HG02840 (cell line): ENCODE data around the gene CCL5.
"Not testable (repeated sequence)": the region's sequence is repeated elsewhere in the genome, so short reads cannot be mapped to it uniquely, and the experiment has no call there.

ENCODE experiments used
- ATAC-seq: cut with Tn5 transposase; IDR thresholded peaks from one replicate; pipeline ENCODE4 v1.9.1; 2021; ENCODE audit warnings: mild to moderate bottlenecking, moderate library complexity, moderate number of reproducible peaks; ENCODE audit not compliant: unreplicated experiment, low FRiP score

CCL5 gene

DNA sequence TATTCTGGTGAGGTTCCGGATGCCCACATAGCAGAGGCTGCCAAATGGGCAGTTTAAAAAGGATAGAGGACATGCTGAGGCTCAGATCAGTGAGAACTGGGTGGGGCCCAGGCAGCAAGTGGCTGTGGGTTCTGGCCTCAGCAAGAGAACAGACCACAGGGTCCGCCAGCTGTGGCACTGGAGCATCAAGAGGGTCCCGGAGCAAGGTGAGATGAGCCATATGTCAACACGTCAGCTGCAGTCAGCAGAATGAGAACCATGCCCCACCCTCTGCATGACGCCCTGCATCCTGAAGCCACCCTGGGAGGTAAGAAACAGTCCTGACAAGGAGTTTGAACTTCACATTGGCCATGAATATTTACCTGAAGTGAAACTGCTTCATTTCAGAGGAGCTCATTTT is 20.1 kb upstream of the CCL5 start:
- ATAC-seq: no peak

DNA sequence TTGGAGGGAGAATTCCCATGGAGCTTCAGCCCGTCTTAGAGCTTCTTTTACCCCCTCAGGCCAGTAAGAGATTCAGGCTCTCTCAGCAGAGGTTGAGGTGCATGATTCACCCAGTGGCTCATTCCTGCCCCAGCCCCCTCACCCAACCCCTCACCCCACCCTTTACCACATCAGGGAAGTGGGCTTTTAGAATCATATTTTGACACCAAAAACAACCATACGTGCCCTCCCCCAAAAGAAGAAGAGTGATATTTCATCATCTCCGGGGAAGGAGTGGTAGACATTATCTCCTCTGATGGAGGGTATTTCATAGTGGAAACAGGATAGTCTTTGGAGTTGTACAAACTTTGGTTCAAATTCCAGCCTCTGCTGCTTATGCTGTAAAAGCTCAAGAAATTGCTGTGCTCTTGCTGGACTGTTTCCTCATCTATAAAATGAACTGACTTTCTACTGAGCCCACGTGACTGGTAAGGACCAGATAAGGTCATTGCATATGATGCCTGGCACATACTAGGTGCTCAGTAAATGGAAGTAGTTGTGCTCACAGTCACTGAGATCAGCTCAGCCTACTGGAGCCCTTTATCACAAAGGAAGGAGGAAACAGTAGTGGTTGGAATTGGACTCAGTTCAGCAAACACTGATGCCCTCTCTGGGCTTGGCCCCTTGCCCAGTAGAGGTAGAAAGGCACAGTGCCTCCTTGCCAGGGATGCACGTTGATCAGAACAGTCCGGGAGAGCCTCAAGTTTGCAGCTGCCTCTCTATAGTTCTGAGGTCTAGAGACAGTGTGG is 18.3 kb upstream of the CCL5 start:
- no peak for ATAC-seq

DNA sequence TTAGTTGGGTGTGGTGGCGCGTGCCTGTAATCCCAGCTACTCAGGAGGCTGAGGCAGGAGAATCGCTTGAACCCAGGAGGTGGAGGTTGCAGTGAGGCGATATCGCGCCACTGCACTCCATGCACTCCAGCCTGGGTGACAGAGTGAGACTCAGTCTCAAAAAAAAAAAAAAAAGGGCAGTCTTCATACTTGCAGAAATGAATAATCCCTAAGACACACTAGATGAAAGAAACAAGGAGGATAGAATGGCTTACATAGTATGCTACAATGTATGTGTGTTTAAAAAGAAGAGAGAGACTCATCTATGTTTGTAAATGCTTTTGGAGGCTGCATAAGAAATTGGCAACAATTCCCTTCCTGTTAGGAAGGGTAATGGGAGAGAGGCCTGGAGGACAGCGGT is 17.6 kb upstream of the CCL5 start:
- not testable (repeated sequence) for ATAC-seq

DNA sequence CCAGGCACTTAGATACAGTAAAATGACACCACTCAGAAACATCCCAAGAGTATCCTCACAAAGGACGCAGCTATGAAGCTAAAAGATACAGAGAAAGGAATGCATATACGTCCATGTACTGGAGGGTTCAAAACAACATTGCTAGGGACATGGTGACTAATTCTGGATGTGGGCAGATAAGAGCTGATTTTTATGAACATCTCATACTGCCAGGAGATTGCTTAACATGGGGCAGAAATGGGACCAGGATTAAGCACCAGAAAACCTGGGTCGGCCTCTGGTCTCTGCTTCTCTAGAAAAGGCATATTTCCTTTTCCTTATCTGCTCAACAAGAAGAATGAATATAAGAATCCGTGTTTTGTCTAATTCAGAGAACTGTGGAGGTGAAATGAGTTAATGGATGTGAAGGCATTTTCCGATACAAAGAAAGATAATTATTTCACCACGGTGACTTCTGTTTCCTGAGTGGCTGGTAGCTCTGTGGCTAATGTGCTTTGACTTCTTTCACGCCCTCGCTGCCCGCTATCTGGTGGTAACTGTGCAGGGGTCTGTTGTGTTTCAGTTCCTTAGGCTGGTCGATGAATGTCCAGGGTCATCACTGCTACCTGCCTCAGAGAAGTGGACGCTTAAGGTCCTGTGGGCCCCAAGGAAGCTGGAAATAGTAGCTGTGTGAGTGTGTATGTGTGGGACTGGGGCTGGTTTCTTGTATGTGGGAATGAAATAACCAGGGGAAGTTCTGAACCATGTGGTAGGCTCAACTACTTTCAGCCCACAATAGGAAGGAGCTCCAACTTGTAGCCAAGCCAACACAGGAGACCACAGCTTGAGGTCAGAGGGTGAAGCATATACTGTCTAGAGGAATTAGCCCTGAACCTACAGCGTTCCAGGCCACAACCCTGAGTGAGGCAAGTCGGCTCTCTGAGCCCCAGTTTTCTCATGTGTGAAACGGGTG is 15.8 kb upstream of the CCL5 start:
- no peak for ATAC-seq

DNA sequence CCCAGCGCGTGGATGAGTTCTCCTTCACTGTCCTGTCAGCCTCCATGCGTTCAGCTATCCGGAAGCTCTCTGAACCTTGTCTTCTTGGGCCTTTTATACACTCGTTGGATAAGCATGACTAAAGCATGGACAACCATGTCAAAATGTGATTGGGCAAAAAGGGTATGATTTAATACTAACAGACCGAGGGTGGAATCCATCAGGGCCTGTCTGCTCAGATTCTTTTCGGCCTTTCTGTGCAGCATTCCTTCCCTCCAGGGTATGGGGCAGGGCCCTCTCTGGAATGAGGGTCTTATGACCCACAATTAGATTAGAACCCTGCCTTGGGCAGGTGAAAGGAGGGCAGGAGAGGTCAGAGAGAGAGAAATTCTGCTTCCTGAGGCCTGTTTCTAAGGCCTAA is 14.0 kb upstream of the CCL5 start:
- ATAC-seq: no peak

DNA sequence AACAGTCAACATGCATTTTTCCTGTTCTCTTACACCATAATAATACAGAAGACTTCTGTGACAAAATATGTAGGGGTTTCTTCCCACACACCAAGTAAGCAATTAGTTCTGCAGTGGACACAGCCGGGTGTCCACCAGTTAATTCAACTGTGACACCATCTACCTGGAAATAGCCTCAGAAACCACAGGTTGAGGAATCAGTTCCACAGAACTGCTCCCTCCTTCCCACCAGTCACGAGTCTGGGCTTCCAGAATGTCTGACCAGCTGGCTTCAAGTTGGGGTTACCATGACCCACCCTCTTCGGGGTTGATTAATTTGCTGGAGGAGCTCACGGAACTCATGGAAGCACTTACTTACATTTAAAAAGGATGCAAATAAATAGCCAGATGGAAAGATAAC is 13.6 kb upstream of the CCL5 start:
- ATAC-seq: no peak

DNA sequence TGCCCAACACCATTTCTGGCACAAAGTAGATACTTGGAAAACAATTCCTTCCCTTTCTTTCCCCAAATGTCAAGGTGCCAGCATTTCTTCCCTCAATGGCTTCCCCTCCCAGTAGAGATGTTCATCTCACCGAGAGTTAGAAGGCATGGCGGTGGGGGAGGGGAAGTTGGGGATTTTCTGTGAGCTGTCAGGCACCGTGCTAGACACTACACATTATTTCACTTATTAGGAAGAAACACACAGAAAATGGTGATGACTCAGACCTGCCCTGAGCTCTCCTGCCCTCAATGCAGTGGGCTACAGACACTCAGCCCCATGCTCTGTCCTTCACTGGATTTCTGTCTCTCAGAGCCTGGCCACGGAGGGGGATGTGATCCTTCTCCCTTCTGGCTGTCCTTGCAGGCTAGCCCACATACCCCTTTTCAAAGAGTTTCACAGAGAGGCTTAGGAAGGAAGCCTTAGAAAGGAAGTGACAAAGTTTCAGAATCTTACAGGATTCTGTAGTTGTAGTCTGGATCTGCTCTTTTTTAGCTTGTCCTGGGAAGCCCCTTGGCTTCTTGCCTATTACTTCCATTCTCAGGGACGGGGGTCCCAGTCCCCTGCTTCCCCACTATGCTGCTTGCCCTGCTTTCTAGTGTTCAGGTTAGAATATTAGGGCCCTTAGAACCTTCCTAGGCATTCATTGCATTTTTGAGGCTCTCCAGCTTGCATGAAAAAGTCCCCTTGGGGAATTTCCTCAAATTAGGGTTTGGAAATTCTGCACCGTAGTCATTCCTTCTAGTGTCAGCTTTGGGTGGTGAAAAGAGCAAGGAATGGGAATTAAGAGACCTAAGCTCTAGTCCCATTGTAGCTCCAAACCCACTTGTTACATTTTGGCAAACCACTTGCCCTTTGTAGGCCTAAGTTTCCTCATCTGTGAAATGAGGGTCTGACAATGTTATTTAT is 12.2 kb upstream of the CCL5 start:
- ATAC-seq: no peak

DNA sequence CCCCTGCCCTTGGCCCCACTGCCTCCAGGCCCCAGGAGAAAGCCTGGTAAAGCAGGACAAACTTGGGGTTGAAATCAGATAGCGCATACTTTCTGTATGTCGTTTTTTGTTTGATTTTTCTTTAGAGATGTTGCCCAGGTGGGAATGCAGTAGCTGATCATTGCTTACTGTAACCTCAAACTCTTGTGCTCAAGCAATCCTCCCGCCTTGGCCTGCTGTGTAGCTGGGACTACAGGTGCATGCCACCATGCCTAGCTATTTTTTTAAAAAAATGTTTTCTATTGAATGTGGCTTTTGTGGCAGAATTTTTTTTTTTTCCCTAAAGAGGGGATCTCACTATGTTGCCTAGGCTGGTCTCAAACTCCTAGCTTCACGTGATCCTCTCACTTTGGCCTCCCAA is 11.1 kb upstream of the CCL5 start:
- no peak for ATAC-seq

DNA sequence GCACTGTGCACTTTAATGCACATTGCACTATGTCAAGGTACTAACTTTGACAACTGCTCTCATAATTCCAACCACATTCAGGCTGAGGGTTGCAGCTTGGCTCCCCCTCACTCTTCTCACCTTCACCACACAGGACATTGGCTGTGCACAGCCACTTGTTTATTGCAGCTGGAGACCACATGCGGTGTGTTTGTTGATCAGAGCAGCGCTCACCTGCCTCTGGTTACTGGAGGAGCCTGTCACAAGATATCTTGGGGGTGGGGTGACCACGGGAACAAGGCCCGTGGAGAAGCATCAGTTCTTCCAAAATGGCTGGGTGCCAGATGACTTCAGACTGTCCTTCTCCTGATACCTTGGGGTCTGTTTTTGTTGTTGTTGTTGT is 10.6 kb upstream of the CCL5 start:
- ATAC-seq: no peak

DNA sequence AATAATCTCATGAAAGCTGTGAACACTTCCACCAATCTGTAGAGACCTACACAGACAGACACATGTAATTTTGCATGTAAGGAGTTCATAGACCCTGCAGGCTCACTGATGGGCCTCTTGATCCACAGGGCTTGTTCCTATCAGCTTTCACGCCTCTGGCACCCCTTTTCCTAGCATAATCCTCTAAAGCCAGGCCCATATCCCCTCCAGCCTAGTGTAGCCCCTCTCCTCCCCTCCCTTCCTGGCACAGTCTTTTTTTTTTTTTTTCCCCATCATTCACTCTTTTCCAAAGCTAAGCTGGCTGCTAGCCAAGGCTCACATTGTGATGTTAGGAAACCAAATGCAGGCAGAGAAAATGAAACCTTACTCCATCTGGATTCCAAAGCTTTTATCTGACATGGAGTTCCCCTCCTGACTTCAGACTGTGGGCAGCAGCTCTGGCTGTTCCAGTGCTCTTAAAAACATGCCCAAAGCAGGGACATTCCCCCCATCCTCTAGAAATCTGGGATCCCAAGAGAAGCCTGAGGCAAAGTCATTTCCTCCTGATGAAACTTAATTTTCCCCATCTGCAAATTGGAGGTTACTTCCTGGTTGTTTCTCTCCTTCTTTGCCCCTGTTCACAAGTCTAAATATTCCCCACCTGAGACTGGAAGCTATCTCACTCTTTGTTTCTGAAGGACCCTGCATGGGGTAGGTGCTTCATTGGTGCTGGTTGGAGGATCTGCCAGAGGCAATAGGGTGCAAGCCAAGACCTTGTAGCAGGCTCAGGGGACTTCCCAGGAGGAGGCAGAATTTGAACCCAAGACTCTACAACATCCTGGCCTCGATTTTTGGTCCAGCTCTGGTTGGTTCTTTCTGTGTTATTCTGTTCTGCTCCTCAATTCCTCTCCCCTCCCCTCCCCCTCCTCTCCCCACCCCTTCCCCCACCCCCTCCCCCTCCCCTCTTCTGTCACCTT is 9.9 kb upstream of the CCL5 start:
- no peak for ATAC-seq

DNA sequence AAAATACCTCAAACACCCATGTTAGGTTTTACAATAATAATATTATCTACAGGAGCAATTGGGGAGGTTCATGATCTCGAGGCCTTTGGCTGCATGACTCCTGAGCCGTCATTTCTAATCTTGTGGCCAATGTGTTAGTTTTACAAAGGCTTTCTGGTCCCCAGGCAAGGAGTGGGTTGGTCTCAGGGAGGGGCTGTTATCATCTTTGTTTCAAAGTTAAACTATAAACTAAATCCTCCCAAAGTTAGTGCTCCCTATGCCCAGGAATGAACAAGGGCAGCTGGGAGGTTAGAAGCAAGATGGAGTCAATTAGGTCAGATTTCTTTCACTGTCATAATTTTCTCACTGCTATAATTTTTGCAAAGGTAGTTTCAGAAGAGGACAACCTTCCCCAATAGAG is 9.1 kb upstream of the CCL5 start:
- ATAC-seq: no peak

DNA sequence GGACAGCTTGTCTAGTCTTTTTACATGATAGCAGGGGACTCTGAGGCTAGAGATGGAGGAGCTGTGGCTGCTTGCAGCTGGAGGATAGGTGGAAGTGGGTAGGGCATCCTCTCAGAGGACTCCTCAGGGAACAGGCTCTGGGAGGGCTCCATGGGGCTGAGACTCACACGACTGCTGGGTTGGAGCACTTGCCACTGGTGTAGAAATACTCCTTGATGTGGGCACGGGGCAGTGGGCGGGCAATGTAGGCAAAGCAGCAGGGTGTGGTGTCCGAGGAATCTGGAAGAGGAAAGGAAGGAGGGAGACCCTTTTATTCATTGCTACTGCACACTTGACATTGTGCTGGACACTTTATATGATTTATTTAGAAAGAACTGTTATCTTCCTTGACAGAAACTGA is 1.8 kb downstream of the CCL5 start:
- ATAC-seq: no peak

DNA sequence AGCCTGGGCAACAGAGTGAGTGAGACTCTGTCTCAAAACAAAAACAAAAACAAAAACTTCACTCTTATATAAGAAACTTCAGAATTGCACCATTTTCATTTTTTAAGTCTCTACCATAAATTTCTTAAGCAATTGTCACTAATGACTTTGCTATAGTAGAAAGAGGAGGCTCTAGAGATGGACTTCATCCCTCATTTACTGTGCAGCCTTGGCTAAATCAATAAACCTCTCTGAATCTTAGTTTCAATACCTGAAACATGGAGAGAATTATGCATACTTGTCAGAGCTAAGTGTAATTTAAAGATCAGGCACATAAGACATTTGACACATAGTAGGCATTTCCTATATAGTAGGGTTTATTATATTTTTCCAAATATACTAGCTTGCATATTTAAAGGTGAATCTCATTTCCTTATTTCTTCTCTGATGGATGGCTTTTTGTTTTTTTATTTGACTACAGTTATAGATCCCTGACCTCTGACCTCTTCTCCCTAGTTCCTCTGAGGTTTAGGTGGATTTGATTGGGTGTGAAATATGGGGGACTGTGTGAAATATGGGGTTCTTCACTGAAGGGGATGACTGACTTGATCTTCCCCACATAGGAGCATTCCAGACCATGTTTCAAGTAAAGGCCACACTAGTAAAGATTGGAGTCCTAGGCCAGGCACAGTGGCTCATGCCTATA is 2.7 kb downstream of the CCL5 start:
- ATAC-seq: no peak

DNA sequence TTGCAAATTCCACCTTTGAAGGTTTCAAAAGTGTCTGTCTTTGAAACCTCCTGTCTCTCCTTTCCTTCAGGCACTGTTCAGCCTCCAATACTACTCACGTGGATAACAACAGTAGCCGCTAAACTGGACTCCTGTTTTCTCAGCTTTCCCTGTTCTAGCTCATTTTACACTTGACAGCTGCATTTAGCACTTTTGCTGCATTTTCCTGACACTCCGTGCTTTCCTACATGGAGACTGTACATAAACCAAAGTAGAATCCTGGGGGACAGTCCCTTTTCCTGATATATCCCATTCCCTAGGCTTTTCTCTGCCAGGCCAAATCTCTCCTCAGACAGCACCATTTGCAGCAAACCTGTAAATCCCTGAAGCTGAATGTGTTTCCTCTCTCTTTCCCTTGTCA is 3.6 kb downstream of the CCL5 start:
- ATAC-seq: no peak

DNA sequence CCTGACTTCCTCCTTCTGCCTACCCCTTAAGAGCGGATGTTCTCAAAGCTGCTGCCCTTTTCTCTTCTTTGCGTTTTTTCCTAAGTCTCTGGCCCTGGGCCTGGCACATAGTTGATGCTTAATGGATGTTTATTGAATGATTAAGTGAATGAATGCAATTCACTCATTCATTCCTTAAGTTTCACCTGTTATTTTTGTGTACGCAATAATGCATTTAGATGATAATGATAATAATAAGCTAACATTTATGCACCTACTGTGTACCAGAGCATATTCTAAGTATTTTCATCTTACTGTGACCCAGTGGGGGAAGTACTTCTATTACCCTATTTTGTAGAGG is 4.4 kb downstream of the CCL5 start:
- ATAC-seq: no peak

DNA sequence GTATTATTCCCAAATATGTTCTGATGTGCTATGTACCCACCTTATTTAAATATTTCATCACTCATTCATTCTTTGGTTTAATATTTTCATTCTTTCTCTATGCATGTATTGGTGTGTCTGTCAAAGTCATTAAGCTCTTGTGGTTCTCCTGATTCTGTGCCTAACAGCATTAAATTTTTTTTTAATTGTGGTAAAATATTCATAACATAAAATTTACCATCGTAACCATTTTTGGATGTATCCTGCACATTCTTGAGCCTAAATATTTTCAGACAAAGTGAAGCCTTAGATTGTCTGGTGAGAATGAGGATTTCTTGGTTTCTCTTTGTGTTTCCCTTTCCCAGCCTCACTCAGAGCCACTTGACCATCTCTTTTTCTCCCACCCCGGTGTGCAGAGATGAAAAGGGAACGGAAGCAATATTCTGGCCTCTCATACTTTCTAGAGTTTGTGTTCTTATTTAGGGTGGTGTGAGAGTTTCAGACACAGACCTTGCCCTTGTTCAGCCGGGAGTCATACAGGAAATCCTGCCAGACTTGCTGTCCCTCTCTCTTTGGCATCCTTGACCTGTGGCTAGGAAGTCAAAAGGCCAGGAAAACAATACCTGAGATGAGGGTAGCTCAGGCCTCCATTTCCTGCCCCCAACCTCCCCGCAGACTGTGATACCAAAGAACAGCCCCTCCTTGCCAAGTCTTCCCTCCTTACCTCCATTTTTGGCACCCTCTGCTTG is 4.9 kb downstream of the CCL5 start:
- no peak for ATAC-seq

DNA sequence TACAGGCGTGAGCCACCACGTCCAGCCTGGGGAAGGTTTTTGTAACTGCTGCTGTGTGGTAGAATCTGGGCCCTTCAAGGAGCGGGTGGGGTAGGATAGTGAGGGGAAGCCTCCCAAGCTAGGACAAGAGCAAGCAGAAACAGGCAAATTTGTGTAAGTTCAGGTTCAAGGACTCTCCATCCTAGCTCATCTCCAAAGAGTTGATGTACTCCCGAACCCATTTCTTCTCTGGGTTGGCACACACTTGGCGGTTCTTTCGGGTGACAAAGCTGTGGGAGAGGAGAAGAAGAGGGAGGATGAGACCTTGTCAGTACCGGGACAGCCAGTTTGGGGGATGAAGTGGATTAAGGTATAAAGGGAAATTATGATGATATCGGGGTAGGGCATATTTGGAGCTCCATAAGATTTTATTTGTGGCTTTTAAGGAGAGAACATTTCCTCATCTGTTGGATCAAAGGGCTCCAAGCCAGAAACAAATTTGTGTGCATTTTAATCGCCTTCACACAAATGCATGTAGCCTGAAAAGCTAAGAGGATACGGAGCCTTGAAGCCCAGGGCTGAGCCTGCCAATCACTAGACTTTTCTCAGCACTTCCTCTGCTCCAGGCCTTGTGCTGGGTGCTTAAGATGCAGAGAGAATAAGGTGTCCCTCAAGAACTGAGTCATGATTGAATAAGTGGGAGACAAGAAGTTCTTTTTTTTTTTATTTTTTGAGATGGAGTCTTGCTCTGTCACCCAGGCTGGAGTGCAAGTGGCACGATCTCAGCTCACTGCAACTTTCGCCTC is 7.8 kb downstream of the CCL5 start:
- ATAC-seq: no peak
